Panc1 (cell line): ENCODE measurements around the gene CALD1. TPM values are rescaled to one million over a fixed set of nuclear protein-coding genes. Genes with fewer than 3 reads are reported as not detected.
A peak's percentile ranks its signal among the peaks of the same experiment; 100 is the strongest.

Source experiments
- ATAC-seq: fragments of 200-7000 bp; cut with Tn5 transposase; 2 replicates; pipeline ENCODE4 v1.9.1; 2020; ENCODE audit warnings: mild to moderate bottlenecking, moderate library complexity
- BruUV-seq: library from RNA; stranded (reverse); fragments of 400-500 nt; replicated peaks from 2 replicates; lab custom pipeline; 2021; lab: Mats Ljungman, UMichigan
- CTCF ChIA-PET: fragments of 300-600 bp; sonication (Branson Sonifier 250); formaldehyde crosslinking; loops from one replicate; lab custom pipeline; 2022; ENCODE audit warnings: antibody characterized with exemption; lab: Charles Lee
- POLR2A ChIA-PET: fragments of 300-600 bp; sonication (Branson Sonifier 250); formaldehyde crosslinking; loops from one replicate; lab custom pipeline; 2022; ENCODE audit warnings: antibody characterized with exemption; lab: Charles Lee
- DNase-seq: peaks from one replicate; pipeline ENCODE4 v3.0.0-alpha.2; 2010; ENCODE audit warnings: low read depth, low spot score
- H3K27ac ChIP-seq: 2 replicates; pipeline ENCODE4 v1.5.1; 2011; ENCODE audit warnings: mild to moderate bottlenecking, low read length, inconsistent platforms
- H3K27me3 ChIP-seq: fragments of 200-500 bp; sonication (Bioruptor generic); 2 replicates; pipeline ENCODE4 v1.6.0; 2014; ENCODE audit warnings: low read length, inconsistent platforms; ENCODE audit not compliant: control insufficient read depth, insufficient read depth
- H3K36me3 ChIP-seq: fragments of 200-500 bp; sonication (Bioruptor generic); 2 replicates; pipeline ENCODE4 v1.5.1; 2014; ENCODE audit warnings: inconsistent platforms, mild to moderate bottlenecking, low read length, moderate library complexity; ENCODE audit not compliant: control insufficient read depth, insufficient read depth
- H3K4me1 ChIP-seq: 2 replicates; pipeline ENCODE4 v1.5.1; 2011; ENCODE audit warnings: inconsistent platforms, mild to moderate bottlenecking, low read length, moderate library complexity; ENCODE audit not compliant: control insufficient read depth, insufficient read depth
- H3K4me3 ChIP-seq, 2 experiments: 2 replicates each; pipeline ENCODE4 v1.5.1; 2011 to 2012; ENCODE audit warnings: low read depth in 2 of 2, low read length in 2 of 2, mild to moderate bottlenecking in 2 of 2, inconsistent platforms in 1 of 2, moderate library complexity in 1 of 2
- H3K9me3 ChIP-seq: fragments of 200-500 bp; sonication (Bioruptor generic); 2 replicates; pipeline ENCODE4 v1.5.1; 2014; ENCODE audit warnings: low read depth, mild to moderate bottlenecking, inconsistent platforms, low read length, moderate library complexity; ENCODE audit not compliant: control insufficient read depth, insufficient read depth
- POLR2AphosphoS5 ChIP-seq: IDR thresholded peaks from 2 replicates; pipeline ENCODE4 v1.6.1; 2012; ENCODE audit warnings: mild to moderate bottlenecking, low read depth, low read length, moderate library complexity
- SIN3A ChIP-seq: IDR thresholded peaks from 2 replicates; pipeline ENCODE4 v1.6.1; 2012; ENCODE audit warnings: low read depth, mild to moderate bottlenecking, low read length, moderate library complexity, borderline replicate concordance; ENCODE audit not compliant: insufficient read depth
- TCF7L2 ChIP-seq: IDR thresholded peaks from 2 replicates; pipeline ENCODE4 v1.6.1; 2011; ENCODE audit warnings: mild to moderate bottlenecking, low read depth, low read length, inconsistent platforms
- in situ Hi-C: cut with HindIII; loops from 2 replicates; pipeline ENCODE4 v1.10.0; 2016; ENCODE audit warnings: low sequenced_read_pairs, low pct_unique_long_range_greater_than_20kb
- intact Hi-C: fragments of 100-400 bp; cut with micrococcal nuclease; formaldehyde crosslinking; loops from one replicate; pipeline ENCODE4 v1.10.0; 2022; ENCODE audit not compliant: unreplicated experiment
- total RNA-seq: library from RNA; stranded (reverse); gene quantifications from one replicate; pipeline ENCODE4 v1.2.1, GENCODE V29; 2021; ENCODE audit not compliant: unreplicated experiment
- TF ChIP-seq, protein P1 (sequence below): fragments of 450-650 bp; IDR thresholded peaks from 2 replicates; pipeline ENCODE4 v1.5.1; 2017; ENCODE audit warnings: mild to moderate bottlenecking
- TF ChIP-seq, protein P2 (sequence below), 2 experiments: IDR thresholded peaks; 2 replicates each; pipeline ENCODE4 v1.6.1; 2011 to 2012; ENCODE audit warnings: low read depth in 2 of 2, control low read depth in 1 of 2, low read length in 1 of 2, mild to moderate bottlenecking in 1 of 2, moderate library complexity in 1 of 2; ENCODE audit not compliant: insufficient read depth in 1 of 2

CALD1 gene
- total RNA-seq, 1 experiment from 2014 or later: 9.2 TPM

DNA sequence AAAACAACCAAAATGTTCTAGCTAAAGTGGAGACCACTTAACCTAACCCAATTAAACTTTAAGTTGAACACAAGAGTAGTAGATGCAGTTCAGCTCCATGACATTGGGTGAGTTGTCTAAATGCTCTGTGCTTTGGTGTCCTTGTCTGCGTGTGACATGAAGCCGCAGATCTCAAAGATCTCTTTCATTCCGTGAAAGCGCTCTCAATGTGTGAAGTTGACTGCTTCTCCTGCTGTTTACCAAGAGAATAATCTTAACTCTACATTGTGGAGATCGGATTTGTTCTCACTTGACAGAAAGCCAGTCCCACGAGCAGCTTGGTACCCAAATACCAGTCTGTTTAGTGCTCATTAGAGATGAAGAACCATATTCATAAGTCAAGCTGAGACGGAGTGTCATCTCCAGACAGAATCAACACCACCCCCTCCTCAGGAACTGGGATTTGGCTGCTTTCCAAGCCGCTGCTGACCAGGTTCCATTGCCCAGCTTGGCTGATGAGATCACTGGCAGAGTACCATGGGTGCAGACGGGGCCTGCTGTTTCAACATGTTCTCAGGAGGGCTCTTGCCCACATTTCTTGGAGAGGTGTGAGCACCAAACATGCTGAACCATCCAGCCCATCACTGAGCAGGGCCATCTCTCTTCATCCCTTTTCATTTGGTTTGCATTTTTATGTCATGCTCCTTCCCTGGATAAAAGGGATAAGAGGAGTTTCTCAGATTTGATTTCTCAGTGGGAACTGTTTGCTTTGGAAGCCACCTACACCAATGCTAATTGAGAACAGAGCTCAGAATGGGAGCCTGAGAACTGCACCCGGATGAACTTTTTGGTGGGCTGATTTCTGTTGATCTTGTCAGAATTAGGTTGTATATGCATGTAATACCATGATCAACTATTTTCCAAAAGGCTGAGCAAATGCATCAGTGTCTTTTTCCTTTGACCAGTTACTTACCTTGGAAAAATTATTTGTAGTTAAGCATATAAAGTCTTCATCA, 111.1 kb downstream of the CALD1 start:
- no peaks in the 10 kb centered on the region for H3K9me3 ChIP-seq
- no peaks in the 10 kb centered on the region; the same call in 1 of the 2 replicates for H3K36me3 ChIP-seq
- BruUV-seq: no TSS peak
- H3K27ac ChIP-seq: no peak overlapping the region
- CTCF ChIA-PET: interaction anchor here (0.6 kb wide), 1 partner anchor 196 kb away, joined by 7 read pairs; no protein-coding TSS in a partner anchor
- POLR2A ChIA-PET: interaction anchor here (0.6 kb wide), 1 partner anchor 653 kb away, joined by 17 read pairs; no protein-coding TSS in a partner anchor
- H3K27me3 ChIP-seq: peaks cover 4% of the 10 kb centered on the region; the same call in 1 of the 2 replicates
- in situ Hi-C loops: no loop called here
- DNase-seq (no peak), ATAC-seq (0 out of 2 replicates have a peak, but pooled peaks have one; percentile 13)
- intact Hi-C loops: no loop called here
- TF ChIP-seq, protein P1, sequence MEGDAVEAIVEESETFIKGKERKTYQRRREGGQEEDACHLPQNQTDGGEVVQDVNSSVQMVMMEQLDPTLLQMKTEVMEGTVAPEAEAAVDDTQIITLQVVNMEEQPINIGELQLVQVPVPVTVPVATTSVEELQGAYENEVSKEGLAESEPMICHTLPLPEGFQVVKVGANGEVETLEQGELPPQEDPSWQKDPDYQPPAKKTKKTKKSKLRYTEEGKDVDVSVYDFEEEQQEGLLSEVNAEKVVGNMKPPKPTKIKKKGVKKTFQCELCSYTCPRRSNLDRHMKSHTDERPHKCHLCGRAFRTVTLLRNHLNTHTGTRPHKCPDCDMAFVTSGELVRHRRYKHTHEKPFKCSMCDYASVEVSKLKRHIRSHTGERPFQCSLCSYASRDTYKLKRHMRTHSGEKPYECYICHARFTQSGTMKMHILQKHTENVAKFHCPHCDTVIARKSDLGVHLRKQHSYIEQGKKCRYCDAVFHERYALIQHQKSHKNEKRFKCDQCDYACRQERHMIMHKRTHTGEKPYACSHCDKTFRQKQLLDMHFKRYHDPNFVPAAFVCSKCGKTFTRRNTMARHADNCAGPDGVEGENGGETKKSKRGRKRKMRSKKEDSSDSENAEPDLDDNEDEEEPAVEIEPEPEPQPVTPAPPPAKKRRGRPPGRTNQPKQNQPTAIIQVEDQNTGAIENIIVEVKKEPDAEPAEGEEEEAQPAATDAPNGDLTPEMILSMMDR: no peak
- TF ChIP-seq POLR2AphosphoS5: no peak
- TF ChIP-seq, protein P2, sequence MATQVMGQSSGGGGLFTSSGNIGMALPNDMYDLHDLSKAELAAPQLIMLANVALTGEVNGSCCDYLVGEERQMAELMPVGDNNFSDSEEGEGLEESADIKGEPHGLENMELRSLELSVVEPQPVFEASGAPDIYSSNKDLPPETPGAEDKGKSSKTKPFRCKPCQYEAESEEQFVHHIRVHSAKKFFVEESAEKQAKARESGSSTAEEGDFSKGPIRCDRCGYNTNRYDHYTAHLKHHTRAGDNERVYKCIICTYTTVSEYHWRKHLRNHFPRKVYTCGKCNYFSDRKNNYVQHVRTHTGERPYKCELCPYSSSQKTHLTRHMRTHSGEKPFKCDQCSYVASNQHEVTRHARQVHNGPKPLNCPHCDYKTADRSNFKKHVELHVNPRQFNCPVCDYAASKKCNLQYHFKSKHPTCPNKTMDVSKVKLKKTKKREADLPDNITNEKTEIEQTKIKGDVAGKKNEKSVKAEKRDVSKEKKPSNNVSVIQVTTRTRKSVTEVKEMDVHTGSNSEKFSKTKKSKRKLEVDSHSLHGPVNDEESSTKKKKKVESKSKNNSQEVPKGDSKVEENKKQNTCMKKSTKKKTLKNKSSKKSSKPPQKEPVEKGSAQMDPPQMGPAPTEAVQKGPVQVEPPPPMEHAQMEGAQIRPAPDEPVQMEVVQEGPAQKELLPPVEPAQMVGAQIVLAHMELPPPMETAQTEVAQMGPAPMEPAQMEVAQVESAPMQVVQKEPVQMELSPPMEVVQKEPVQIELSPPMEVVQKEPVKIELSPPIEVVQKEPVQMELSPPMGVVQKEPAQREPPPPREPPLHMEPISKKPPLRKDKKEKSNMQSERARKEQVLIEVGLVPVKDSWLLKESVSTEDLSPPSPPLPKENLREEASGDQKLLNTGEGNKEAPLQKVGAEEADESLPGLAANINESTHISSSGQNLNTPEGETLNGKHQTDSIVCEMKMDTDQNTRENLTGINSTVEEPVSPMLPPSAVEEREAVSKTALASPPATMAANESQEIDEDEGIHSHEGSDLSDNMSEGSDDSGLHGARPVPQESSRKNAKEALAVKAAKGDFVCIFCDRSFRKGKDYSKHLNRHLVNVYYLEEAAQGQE (IDR thresholded peaks at IDR 0.05; ENCODE audit: insufficient read depth in 1 of 2, low read depth in 2 of 2, low read length in 1 of 2): no peak
- TF ChIP-seq TCF7L2: no peak
- TF ChIP-seq SIN3A: no peak
- H3K4me1 ChIP-seq: peaks cover 4% of the 10 kb centered on the region; the same call in 1 of the 2 replicates
- H3K4me3 ChIP-seq: peak overlapping the region; percentile 41 to 65

DNA sequence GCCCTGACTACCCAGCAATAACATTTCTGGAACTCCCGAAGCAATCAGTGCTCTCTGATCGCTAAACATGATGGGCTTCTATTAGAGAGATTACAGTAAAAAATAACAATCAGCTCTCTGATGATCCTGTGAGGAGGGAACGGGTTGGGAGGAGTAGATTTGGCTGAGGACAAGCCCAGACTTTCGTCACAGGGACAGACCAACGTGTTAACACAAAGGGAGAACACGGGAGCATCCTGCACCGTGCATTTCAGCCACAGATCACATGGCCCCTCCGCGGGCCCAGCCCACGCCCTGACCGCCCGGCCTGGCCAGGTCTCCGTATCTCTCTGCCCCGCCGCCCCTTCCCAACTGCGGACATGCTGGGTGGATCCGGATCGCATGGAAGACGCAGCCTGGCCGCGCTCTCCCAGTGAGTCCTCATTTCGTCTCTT, 111.8 kb downstream of the CALD1 start:
- Histone ChIP-seq H3K4me3 (peak overlapping the region; percentile 41 to 65), H3K27ac (no peak overlapping the region), H3K9me3 (no peaks in the 10 kb centered on the region), H3K4me1 (peaks cover 4% of the 10 kb centered on the region; the same call in 1 of the 2 replicates), H3K36me3 (no peaks in the 10 kb centered on the region; the same call in 1 of the 2 replicates), H3K27me3 (peaks cover 4% of the 10 kb centered on the region; the same call in 1 of the 2 replicates)
- ChIA-PET CTCF (interaction anchor here (0.6 kb wide), 1 partner anchor 196 kb away, joined by 7 read pairs; no protein-coding TSS in a partner anchor), POLR2A (interaction anchor here (0.6 kb wide), 1 partner anchor 654 kb away, joined by 17 read pairs; no protein-coding TSS in a partner anchor)
- no TSS peak for BruUV-seq
- TF ChIP-seq, protein P1: no peak
- TF ChIP-seq, protein P2 (IDR thresholded peaks at IDR 0.05; ENCODE audit: insufficient read depth in 1 of 2, low read depth in 2 of 2, low read length in 1 of 2): no peak
- TF ChIP-seq POLR2AphosphoS5 (no peak), TCF7L2 (no peak), SIN3A (no peak)
- DNase-seq (peak; percentile 79), ATAC-seq (peak; percentile 93)
- intact Hi-C loops: no loop called here
- in situ Hi-C loops: no loop called here
